SK-N-MC (cell line): ENCODE data around the gene USP17L28.
"Not testable (repeated sequence)": the region's sequence is repeated elsewhere in the genome, so short reads cannot be mapped to it uniquely, and the experiment has no call there.

ENCODE experiments used
- EZH2 ChIP-seq: fragments of 200-600 bp; sonication (generic); IDR thresholded peaks from one replicate; pipeline ENCODE4 v1.6.1; 2017; ENCODE audit warnings: antibody characterized with exemption
- FOXP2 ChIP-seq: optimal IDR thresholded peaks from 2 replicates; pipeline ENCODE3; 2011; ENCODE audit warnings: mild to moderate bottlenecking, moderate library complexity; ENCODE audit not compliant: insufficient read depth; ENCODE audit errors: extremely low read length, control extremely low read depth
- POLR2AphosphoS5 ChIP-seq: IDR thresholded peaks from 2 replicates; pipeline ENCODE4 v1.6.1; 2012; ENCODE audit warnings: mild to moderate bottlenecking, low read depth, low read length, borderline replicate concordance

DNA sequence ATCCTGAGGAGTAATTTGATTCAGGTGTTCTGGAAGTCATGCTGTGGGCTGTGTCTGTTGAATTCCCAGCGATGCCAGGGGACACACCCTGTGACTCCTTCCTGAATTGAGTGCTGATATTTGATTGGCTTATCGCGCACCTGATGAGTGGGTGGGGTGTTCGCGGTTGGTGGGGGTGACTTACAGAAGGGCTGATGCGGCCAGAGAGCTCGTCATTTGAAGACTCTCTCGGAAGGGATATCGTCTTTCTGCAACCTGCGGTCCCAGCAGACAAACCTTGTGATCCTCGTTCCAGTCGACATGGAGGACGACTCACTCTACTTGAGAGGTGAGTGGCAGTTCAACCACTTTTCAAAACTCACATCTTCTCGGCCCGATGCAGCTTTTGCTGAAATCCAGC, 14.3 kb upstream of the USP17L28 start, which contains the start of gene USP17L26:
- not testable (repeated sequence) for TF ChIP-seq POLR2AphosphoS5, EZH2, FOXP2
